ENCODE data around the gene ARHGAP26.

- TF ChIP-seq CTCF (IDR thresholded peaks at IDR 0.05), result no peak
- TF ChIP-seq POLR2A (IDR thresholded peaks at IDR 0.05), result no peak
Observed at GRCh38 chr5:142910128-142910527, 140.0 kb downstream of the ARHGAP26 start.

Data from lower leg skin (tissue), 3 donors.